Epithelial cell of esophagus (primary cell): Measurements from ENCODE around the gene KNSTRN.

Source experiments
- DNase-seq: peaks from one replicate; pipeline ENCODE4 v3.0.0; 2010; ENCODE audit warnings: low read depth
- H3K4me3 ChIP-seq: 2 replicates; pipeline ENCODE4 v1.5.1; 2011; ENCODE audit warnings: mild to moderate bottlenecking, low read length, control low read depth
- CTCF ChIP-seq: IDR thresholded peaks from 2 replicates; pipeline ENCODE4 v1.5.1; 2011; ENCODE audit warnings: low read depth, mild to moderate bottlenecking, low read length, control low read depth, inconsistent platforms; ENCODE audit not compliant: insufficient read depth; ENCODE audit errors: missing control alignments

The KNSTRN gene

GRCh38 chr15:40436116-40436891 is 53.8 kb downstream of the KNSTRN start:
- H3K4me3 ChIP-seq = peak overlapping the region; percentile 20
- no peak for TF ChIP-seq CTCF
- no peak for DNase-seq

- H3K4me3 ChIP-seq = no peak overlapping the region
- DNase-seq = no peak
- no peak for TF ChIP-seq CTCF
Measured at GRCh38 chr15:40436892-40437751, 54.6 kb downstream of the KNSTRN start.

- TF ChIP-seq CTCF = no peak
- no peak for DNase-seq
- H3K4me3 ChIP-seq = no peak overlapping the region
Measured at GRCh38 chr15:40437752-40438687, 55.5 kb downstream of the KNSTRN start.

- no peak for DNase-seq
- H3K4me3 ChIP-seq = no peak overlapping the region
- no peak for TF ChIP-seq CTCF
Measured at GRCh38 chr15:40438712-40439111, 56.2 kb downstream of the KNSTRN start.

- peak overlapping the region; percentile 61 for H3K4me3 ChIP-seq
- no peak for TF ChIP-seq CTCF
- peak; percentile 40 for DNase-seq
Measured at GRCh38 chr15:40439461-40439959, 57.0 kb downstream of the KNSTRN start.
